NCI-H2196 (cell line): ENCODE data around the gene CBARP.
"Not testable (repeated sequence)": the region's sequence is repeated elsewhere in the genome, so short reads cannot be mapped to it uniquely, and the experiment has no call there.

Source experiments
- DNase-seq: peaks from one replicate; lab custom pipeline; 2025; ENCODE audit not compliant: unreplicated experiment; lab: John Stamatoyannopoulos, UW

Gene CBARP

DNA sequence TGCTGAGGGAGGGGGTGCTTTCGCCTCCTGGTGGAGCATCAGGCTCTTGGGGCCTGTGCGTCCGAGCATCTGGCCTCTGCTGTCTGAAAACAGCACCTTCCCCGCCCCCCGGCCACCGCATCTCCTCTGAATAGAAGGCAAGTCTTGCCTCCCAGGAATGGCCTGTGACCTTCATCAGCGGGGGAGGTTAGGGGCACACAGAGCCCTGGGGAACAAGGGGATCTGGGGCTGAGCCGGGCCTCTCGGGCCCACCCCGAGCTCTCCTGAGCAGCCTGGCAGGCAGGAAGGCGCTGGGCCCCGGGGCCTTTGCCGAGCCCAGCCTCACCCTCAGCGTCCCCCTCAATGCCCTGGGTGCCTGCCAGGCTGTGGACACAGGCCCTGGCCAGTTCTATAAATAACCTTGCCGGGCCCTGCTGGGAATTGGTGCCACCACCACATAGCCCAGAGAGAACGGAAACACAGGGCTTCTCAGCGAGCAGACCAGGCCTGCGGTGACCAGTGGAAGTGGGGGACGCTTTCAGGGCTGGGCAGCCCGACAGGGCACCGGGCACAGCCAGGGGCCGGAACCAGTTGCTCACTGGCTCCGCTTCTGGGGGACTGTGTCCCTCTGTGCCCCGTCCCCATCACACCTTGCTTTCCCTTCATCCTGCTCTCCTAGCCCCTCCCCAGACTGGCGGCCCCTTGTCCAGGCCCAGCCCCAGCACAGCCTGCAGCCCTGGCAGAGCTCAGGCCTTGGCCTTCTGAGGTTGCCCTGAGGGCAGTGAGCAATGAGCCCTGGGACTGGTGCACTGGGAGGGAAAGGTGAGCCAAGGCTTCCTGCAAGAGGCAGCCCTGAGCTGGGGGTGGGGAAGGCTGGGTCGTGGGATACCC is 22.7 kb downstream of the CBARP start:
- no peak for DNase-seq

DNA sequence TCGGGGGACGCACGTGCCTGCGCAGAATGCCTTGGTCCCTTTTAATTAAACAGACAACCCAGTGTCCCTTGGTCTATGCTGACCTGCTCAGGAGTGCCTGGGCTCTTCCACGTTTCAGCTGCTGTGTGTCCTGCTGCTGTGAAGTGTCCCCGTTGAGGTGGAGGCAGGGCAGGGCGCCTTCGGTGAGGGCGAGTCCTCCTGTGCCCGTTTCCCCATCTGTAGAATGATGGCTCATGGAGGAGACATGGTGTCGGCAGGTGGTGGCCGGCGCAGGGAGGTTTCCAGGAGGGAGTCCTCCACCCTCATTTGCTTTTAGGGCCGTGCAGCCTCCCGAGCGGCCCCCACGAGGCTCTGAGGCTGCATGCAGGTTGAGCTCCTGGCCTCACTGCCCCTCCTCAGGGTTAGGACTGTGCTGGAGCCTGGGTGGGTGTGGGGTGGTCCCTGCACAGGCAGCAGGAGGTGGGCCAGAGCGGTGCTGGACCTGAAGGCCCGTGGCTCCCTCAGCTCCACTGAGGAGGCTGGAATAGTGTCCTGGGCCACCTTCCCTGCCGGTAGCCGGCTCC is 23.4 kb downstream of the CBARP start:
- no peak for DNase-seq

DNA sequence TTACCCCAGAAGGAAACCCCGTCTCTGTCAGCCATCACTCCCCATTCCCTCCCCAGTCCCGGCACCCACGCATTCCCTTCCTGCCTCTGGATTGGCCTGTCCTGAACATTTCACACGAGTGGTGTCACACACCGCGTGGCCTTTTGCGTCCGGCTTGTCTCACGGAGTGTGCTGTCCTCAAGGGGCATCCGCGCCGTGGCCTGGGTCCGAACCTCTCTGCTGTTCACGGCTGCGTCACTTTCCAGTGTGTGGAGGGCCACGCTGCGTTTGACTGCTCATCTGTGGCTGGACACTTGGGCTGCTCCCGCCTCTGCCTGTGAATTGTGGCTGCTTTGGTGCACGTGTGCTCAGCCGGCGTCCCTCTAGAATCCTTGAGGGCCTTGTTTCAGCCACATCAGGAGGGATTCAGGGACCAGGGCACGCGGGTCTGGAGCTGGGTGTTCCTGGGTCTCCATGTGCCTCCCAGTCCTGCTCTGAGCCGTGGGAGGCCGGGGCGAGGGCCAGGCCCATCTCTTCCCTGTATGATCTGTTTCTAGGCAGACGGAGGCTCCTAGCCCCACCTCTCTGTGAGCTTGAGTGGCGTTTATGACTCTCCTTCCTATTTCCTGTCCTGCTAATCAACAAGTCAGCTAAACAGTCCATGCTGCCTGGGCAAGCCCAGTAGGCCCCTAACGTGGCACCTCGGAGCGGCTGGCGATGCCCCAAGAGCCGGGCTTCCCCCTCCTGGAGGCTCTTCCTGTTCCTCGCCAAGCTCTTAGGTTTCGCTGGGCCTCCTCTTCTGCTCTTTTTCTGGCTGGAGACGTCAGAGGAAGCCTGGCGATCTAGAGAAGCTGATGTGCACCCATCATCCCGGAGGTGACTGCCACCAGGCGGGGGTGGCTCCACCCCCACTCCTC is 24.2 kb downstream of the CBARP start:
- peak; percentile 80 for DNase-seq

DNA sequence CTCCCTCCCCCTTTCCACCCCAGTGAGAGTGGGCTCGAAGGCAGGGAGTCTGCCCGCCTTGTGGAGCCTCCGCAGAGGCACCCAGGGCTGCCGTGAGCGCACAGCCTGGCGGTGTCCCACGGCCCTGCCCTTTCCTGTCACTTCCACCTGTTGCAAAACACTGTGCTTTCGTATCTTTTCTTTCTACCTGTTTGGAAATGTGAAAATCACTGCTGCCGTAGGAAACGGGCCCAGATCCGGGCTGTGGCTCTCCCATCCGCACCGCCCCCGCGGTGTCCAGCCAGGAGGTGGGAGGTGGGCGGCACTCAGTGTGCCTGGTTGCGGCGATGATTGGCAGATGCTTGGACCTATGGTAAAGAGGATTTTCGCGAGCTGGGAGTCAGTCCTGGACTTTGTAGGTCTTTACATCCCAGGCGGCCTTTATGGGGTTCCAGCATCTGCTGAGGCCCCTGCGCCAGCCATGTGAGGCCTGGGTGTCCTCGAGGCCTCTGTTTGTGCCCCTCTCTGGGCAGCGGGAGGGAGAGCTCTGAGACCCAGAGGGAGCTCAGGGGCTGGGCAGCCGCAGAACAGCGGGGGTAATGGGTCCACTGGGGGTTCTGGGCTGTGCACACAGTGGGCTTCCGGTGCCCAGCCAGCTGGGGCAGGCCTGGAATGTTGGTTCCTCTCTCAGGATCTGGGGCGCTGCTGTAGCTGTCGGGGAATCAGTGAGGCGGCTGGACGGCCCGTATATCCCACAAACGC is 26.1 kb downstream of the CBARP start:
- DNase-seq = no peak

DNA sequence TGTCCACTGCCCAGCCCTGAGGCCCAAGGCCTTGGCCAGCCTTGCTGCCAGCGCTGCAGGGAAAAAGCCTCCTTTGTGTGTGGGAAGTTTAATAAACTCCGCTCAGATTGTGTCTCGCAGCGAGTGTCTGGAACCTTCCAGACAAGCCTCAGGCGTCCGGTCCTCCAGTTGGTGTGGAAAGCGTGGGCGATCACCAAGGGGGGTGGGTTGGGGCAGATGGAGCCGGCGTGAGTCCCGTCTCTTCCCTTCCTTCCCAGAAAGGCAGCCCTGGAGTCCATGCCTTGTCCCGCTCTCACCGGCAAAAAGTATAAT is 27.6 kb downstream of the CBARP start:
- no peak for DNase-seq

DNA sequence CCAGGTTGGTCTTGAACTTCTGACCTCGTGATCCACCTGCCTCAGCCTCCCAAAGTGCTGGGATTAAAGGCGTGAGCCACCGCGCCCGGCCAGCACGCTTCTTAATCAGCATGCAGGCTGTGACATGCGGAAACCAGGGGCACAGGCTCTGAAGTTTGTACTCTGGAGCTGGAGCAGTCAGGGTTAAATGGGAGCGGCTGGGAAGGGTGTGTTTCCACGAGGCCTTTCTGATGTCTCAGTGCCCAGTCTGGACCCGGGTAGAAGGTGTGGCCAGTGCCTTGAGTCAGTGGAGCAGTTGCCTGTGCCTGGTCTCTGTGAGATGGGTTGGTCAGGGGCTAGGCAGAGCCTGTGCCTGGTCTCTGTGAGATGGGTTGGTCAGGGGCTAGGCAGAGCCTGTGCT is 29.0 kb downstream of the CBARP start:
- not testable (repeated sequence) for DNase-seq

DNA sequence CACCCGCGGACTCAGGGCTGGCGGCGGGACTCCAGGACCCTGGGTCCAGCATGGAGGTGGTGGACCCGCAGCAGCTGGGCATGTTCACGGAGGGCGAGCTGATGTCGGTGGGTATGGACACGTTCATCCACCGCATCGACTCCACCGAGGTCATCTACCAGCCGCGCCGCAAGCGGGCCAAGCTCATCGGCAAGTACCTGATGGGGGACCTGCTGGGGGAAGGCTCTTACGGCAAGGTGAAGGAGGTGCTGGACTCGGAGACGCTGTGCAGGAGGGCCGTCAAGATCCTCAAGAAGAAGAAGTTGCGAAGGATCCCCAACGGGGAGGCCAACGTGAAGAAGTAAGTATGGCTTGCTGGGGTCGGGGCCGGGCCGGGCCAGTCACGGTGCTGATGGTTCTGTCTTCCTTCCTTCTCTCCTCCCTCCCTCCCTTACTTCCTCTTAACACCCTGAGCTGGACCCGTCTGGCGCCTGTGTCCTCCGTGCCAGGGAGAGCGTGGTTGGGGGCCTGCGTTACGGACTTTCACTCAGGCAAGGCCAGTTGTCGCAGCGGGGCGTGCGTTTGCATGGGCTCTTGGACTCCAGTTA is 30.8 kb downstream of the CBARP start:
- no peak for DNase-seq

DNA sequence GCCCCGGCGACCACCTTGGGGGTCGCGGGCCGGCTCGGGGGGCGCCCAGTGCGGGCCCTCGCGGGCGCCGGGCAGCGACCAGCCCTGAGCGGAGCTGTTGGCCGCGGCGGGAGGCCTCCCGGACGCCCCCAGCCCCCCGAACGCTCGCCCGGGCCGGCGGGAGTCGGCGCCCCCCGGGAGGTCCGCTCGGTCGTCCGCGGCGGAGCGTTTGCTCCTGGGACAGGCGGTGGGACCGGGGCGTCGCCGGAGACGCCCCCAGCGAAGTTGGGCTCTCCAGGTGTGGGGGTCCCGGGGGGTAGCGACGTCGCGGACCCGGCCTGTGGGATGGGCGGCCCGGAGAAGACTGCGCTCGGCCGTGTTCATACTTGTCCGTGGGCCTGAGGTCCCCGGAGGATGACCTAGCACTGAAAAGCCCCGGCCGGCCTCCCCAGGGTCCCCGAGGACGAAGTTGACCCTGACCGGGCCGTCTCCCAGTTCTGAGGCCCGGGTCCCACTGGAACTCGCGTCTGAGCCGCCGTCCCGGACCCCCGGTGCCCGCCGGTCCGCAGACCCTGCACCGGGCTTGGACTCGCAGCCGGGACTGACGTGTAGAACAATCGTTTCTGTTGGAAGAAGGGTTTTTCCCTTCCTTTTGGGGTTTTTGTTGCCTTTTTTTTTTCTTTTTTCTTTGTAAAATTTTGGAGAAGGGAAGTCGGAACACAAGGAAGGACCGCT is 31.5 kb downstream of the CBARP start:
- no peak for DNase-seq

DNA sequence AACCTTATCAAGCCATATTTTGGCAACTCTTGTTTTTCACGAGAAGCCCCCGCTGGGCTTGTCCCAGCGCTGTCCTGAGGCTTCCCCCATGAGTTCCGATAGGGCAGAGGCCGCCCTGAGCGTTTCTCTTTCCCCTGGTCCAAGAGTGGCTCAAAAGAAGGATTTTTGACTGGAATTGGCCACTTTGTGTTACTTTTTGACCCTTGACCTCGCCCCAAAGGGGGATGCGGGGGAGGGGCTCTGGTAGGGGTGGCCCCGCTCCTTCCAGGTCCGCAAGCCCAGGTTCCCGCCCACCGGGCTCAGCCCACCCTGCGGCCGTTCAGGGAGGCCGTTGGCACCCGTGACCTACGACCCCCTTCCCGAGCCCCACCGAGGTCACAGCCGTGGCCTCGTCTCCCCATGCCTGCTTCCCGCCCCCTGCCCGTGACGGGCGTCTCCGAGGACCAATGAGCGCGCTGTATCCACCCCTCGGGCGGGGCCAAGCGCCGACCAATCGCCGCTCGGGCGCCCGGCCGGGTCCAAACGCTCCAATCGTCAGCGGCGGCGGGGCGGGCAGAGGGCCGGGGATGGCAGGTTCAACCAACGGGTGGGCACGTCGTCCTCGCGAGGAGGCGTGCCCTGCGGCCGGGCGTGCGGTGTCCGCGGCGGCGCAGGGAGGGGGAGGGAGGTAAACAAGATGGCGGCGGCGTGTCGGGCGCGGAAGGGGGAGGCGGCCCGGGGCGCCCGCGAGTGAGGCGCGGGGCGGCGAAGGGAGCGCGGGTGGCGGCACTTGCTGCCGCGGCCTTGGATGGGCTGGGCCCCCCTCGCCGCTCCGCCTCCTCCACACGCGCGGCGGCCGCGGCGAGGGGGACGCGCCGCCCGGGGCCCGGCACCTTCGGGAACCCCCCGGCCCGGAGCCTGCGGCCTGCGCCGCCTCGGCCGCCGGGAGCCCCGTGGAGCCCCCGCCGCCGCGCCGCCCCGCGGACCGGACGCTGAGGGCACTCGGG is 32.4 kb downstream of the CBARP start, which contains the start of gene STK11:
TSS of gene STK11 (plus strand) at position 665 of the 986 bp plus-strand sequence. CDS start 1,136 bp downstream, outside the sequence.
- peak; percentile 98 for DNase-seq

DNA sequence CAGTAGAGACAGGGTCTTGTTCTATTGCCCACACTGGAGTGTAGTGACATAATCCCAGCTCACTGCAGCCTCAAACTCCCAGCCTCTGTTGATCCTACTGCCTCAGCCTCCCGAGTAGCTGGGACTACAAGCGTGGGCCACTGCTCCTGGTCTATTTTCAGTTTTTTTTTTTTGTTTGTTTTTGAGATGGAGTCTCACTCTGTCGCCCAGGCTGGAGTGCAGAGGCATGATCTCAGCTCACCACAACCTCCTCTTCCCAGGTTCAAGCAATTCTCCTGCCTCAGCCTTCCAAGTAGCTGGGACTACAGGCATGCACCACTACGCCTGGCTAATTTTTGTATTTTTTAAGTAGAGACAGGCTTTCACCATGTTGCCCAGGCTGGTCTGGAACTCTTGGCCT is 37.2 kb downstream of the CBARP start:
- DNase-seq = not testable (repeated sequence)

DNA sequence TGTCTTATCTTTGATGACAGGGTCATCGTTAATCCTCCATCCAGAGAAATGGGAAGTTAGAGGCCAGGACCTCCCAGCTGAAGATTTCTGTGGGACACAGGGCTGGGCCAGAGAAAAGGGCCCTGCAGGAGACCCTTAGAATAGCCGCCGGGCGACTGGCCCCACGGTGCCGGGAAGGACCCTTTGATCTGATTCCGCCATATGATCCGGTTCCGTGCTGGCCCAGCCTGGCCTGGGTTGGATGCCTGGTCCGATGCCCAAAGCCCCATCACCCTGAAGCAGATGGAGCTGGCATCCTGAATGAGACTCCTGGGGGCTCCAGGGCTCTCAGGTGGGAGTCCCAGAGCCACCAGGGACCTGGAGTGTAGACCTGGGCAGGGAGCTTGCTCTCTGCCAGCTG is 38.3 kb downstream of the CBARP start:
- no peak for DNase-seq

DNA sequence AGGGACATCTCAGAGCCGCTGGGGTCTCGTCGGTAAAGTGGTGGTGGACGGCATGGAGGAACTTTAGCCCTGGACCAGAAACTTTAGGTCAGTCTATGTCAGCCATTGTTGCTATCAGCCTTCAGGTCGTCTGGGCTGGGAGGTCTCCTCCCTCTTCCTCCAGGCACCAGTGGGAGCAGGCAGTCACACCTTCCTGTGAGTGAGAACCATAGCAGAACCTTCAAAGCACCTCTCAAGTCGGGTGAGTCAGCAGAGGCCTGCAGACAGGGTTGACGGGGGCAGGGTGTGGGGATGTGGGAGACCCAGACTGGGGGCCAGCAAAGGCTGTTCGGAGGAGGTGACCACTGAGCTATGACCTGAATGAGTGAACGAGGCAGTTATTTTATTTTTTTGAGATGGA is 48.4 kb downstream of the CBARP start:
- DNase-seq = no peak

DNA sequence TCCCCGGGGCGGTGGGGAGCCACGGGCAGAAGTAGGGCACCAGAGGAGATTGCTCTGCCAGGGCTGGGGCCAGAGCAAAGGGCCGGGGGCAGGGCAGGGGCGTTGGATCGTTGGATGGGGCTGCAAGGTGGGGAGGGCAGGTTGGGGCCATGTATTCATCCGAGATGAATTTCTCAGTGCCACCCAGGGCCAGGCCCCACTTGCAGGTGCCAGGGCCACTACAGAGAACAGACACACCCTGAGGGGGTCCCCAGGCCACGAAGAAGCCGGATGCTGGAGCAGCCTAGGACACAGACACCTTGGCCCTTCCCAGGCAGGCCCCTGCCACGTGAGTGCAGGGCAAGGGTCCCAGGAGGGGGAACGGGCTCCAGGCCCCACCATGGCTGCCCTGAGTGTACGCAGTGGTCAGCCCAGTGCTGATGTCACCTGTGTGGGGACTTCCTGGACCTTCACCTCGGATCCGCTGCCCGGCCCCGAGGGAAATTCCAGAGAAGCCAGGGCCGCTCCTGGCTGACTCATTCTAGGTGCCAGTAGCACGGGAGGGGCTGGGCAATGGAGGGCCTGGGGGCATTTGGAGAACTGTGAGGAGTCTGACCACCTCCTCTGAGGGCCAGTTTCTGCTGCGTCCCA is 54.1 kb downstream of the CBARP start:
- no peak for DNase-seq

DNA sequence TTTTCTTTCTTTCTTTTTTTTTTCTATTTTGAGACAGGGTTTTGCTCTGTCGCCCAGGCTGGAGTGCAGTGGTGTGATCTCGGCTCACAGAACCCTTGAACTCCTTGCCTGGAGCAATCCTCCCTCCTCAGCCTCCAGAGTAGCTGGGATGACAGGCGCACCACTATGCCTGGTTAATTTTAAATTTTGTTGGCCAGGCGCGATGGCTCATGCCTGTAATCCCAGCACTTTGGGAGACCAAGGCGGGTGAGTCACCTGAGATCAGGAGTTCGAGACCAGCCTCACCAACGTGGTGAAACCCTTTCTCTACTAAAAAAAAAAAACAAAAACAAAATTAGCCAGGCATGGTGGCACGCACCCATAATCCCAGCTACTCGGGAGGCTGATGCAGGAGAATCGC is 55.1 kb downstream of the CBARP start:
- DNase-seq = no peak

DNA sequence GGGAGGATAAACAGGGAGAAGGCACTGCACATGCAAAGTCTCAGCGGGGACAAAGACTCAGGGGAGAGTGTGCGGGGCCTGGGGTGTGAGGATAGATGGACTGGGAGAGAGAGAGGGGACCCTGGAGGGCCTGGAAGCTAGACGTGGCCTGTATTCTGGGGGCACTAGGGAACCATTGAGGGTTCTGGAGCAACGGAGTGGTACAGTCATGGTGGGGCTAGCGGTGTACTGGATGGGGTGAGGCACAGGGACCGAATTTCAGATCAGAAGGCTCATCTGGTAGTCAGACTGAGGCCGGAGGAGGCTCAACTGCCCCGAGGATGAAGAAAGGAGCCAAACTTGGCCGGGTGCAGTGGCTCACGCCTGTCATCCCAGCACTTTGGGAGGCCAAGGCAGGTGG is 55.7 kb downstream of the CBARP start:
- no peak for DNase-seq

DNA sequence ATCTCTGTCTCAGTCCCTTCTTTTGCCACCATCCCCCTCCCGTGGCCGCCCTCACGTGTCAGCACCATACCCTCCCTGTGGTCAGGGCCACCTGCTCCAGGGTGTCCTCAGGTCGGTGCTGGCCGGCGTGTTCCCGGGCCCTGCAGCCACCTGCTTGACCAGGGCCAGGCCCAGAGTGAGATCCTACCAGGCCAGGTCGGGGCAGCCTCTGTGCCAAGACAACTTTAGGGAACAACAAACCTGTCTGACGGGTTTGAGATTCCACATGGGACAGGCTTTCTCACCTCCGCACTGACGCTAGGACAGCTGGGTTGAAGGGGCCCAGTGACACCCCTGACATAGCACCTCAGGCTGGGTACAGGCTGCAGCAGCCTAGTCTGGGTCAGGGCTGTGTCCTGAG is 56.2 kb downstream of the CBARP start:
- no peak for DNase-seq
